Astrocyte (in vitro differentiated cells and primary cell): ENCODE data around the gene WNT16.

Experiments used
- CTCF ChIP-seq: IDR thresholded peaks from 2 replicates; pipeline ENCODE4 v1.5.1; 2011; ENCODE audit warnings: low read depth, mild to moderate bottlenecking, inconsistent platforms, low read length, moderate library complexity; ENCODE audit not compliant: insufficient read depth
- EZH2 ChIP-seq: IDR thresholded peaks from 2 replicates; pipeline ENCODE4 v1.6.1; 2012; ENCODE audit warnings: mild to moderate bottlenecking, low read length, inconsistent platforms; ENCODE audit not compliant: insufficient read depth

- TF ChIP-seq CTCF (no peak), EZH2 (no peak)
Observed at GRCh38 chr7:121323515-121324302, 5.1 kb upstream of the WNT16 start.
